SK-N-SH treated with all-trans-retinoic acid at 6 μM for 48 hours (cell line): ENCODE measurements around the gene GRK1.

ENCODE experiments used
- ATAC-seq: fragments of 200-7000 bp; cut with Tn5 transposase; 3 replicates; pipeline ENCODE4 v1.9.1; 2020; ENCODE audit warnings: mild to moderate bottlenecking, moderate library complexity
- ARNTL ChIP-seq: fragments of 450-650 bp; formaldehyde crosslinking; IDR thresholded peaks from 2 replicates; pipeline ENCODE4 v1.5.0; 2020; ENCODE audit warnings: low read depth, mild to moderate bottlenecking, moderate library complexity, borderline replicate concordance
- BACH2 ChIP-seq: fragments of 250-450 bp; sonication (Bioruptor Pico); IDR thresholded peaks from 2 replicates; pipeline ENCODE4 v1.9.0; 2021; ENCODE audit warnings: mild to moderate bottlenecking, borderline replicate concordance
- CREB5 ChIP-seq: fragments of 250-450 bp; sonication (Bioruptor Pico); IDR thresholded peaks from 2 replicates; pipeline ENCODE4 v1.5.1; 2020; ENCODE audit warnings: low read depth, mild to moderate bottlenecking, moderate library complexity
- CSDC2 ChIP-seq: fragments of 250-450 bp; sonication (Bioruptor Pico); IDR thresholded peaks from 2 replicates; pipeline ENCODE4 v1.5.0; 2020; ENCODE audit warnings: mild to moderate bottlenecking, moderate library complexity
- ESRRG ChIP-seq: fragments of 250-450 bp; sonication (Bioruptor Pico); IDR thresholded peaks from 2 replicates; pipeline ENCODE4 v1.6.1; 2021; ENCODE audit warnings: mild to moderate bottlenecking
- GLIS3 ChIP-seq: fragments of 250-450 bp; sonication (Bioruptor Pico); IDR thresholded peaks from 2 replicates; pipeline ENCODE4 v1.5.0; 2020; ENCODE audit warnings: mild to moderate bottlenecking, moderate library complexity
- ISL1 ChIP-seq: fragments of 250-450 bp; sonication (Bioruptor Pico); IDR thresholded peaks from 2 replicates; pipeline ENCODE4 v2.1.2; 2022; ENCODE audit warnings: mild to moderate bottlenecking, moderate library complexity
- OSR1 ChIP-seq: fragments of 250-450 bp; sonication (Bioruptor Pico); IDR thresholded peaks from 2 replicates; pipeline ENCODE4 v1.8.0; 2022; ENCODE audit warnings: moderate library complexity, mild to moderate bottlenecking, inconsistent platforms
- PATZ1 ChIP-seq: fragments of 250-450 bp; sonication (Bioruptor Pico); IDR thresholded peaks from 2 replicates; pipeline ENCODE4 v1.8.0; 2020; ENCODE audit warnings: mild to moderate bottlenecking, moderate library complexity, borderline replicate concordance
- POU6F1 ChIP-seq: fragments of 250-450 bp; sonication (Bioruptor Pico); IDR thresholded peaks from 2 replicates; pipeline ENCODE4 v1.8.0; 2021; ENCODE audit warnings: low read depth, mild to moderate bottlenecking, moderate library complexity, borderline replicate concordance
- PPARA ChIP-seq: fragments of 250-450 bp; sonication (Bioruptor Pico); IDR thresholded peaks from 2 replicates; pipeline ENCODE4 v1.5.0; 2020; ENCODE audit warnings: mild to moderate bottlenecking, borderline replicate concordance
- RARB ChIP-seq: fragments of 250-450 bp; sonication (Bioruptor Pico); IDR thresholded peaks from 2 replicates; pipeline ENCODE4 v1.8.0; 2021; ENCODE audit warnings: mild to moderate bottlenecking, moderate library complexity
- TCF4 ChIP-seq: fragments of 250-450 bp; sonication (Bioruptor Pico); IDR thresholded peaks from 2 replicates; pipeline ENCODE4 v1.8.0; 2021; ENCODE audit warnings: mild to moderate bottlenecking, moderate library complexity, borderline replicate concordance
- TSHZ2 ChIP-seq: fragments of 250-450 bp; sonication (Bioruptor Pico); IDR thresholded peaks from 2 replicates; pipeline ENCODE4 v1.5.0; 2020; ENCODE audit warnings: mild to moderate bottlenecking, moderate library complexity
- ZC3H10 ChIP-seq: fragments of 250-450 bp; sonication (Bioruptor Pico); IDR thresholded peaks from 2 replicates; pipeline ENCODE4 v1.5.1; 2021; ENCODE audit warnings: mild to moderate bottlenecking, moderate library complexity
- ZFP3 ChIP-seq: fragments of 250-450 bp; sonication (Bioruptor Pico); IDR thresholded peaks from 2 replicates; pipeline ENCODE4 v1.5.0; 2020; ENCODE audit warnings: mild to moderate bottlenecking, moderate library complexity
- ZFP30 ChIP-seq: fragments of 450-650 bp; formaldehyde crosslinking; IDR thresholded peaks from 2 replicates; pipeline ENCODE4 v1.5.0; 2022; ENCODE audit warnings: mild to moderate bottlenecking, moderate library complexity
- ZNF565 ChIP-seq: fragments of 450-650 bp; formaldehyde crosslinking; conservative IDR thresholded peaks from 2 replicates; pipeline ENCODE4 v1.5.0; 2020; ENCODE audit warnings: low read depth, mild to moderate bottlenecking, moderate library complexity
- ZNF70 ChIP-seq: fragments of 450-650 bp; formaldehyde crosslinking; IDR thresholded peaks from 2 replicates; pipeline ENCODE4 v1.5.0; 2020; ENCODE audit warnings: mild to moderate bottlenecking, moderate library complexity
- ZNF8 ChIP-seq: fragments of 450-650 bp; formaldehyde crosslinking; IDR thresholded peaks from 2 replicates; pipeline ENCODE4 v1.5.0; 2020; ENCODE audit warnings: mild to moderate bottlenecking, moderate library complexity

GRK1 gene

GRCh38 chr13:113742445-113743120, 75.6 kb downstream of the GRK1 start:
- TF ChIP-seq CREB5 (CRISPR knock-in tag) (no peak), TSHZ2 (CRISPR knock-in tag) (no peak), ARNTL (no peak), ZFP30 (CRISPR knock-in tag) (no peak), GLIS3 (CRISPR knock-in tag) (no peak), ZNF8 (no peak), BACH2 (CRISPR knock-in tag) (no peak)
- ATAC-seq: no peak

GRCh38 chr13:113743366-113744195, 76.6 kb downstream of the GRK1 start:
- no peak for ATAC-seq
- no peak for TF ChIP-seq TSHZ2 (CRISPR knock-in tag)
- TF ChIP-seq ARNTL: no peak
- no peak for TF ChIP-seq GLIS3 (CRISPR knock-in tag)
- TF ChIP-seq ZNF8: no peak
- no peak for TF ChIP-seq CREB5 (CRISPR knock-in tag)
- TF ChIP-seq ZNF565 (CRISPR knock-in tag): no peak
- no peak for TF ChIP-seq BACH2 (CRISPR knock-in tag)
- no peak for TF ChIP-seq ZNF70
- TF ChIP-seq ZFP3 (CRISPR knock-in tag): no peak
- TF ChIP-seq ESRRG (CRISPR knock-in tag): no peak
- TF ChIP-seq ZFP30 (CRISPR knock-in tag): no peak
- no peak for TF ChIP-seq ISL1 (CRISPR knock-in tag)
- no peak for TF ChIP-seq RARB (CRISPR knock-in tag)
- no peak for TF ChIP-seq ZC3H10
- no peak for TF ChIP-seq TCF4 (CRISPR knock-in tag)

GRCh38 chr13:113744197-113745000, 77.4 kb downstream of the GRK1 start:
- TF ChIP-seq ZNF8: no peak
- TF ChIP-seq ZFP3 (CRISPR knock-in tag): no peak
- no peak for TF ChIP-seq PATZ1 (CRISPR knock-in tag)
- TF ChIP-seq CSDC2: no peak
- no peak for TF ChIP-seq OSR1
- TF ChIP-seq ESRRG (CRISPR knock-in tag): no peak
- TF ChIP-seq BACH2 (CRISPR knock-in tag): no peak
- no peak for TF ChIP-seq POU6F1 (CRISPR knock-in tag)
- no peak for TF ChIP-seq ZNF565 (CRISPR knock-in tag)
- no peak for TF ChIP-seq GLIS3 (CRISPR knock-in tag)
- no peak for TF ChIP-seq ARNTL
- no peak for TF ChIP-seq TCF4 (CRISPR knock-in tag)
- no peak for TF ChIP-seq ZNF70
- no peak for TF ChIP-seq PPARA (CRISPR knock-in tag)
- no peak for ATAC-seq
